Ascending aorta (tissue), 2 donors: ENCODE results near the gene POU1F1. TPM values are rescaled to one million over a fixed set of nuclear protein-coding genes. Genes with fewer than 3 reads are reported as not detected.

Source experiments
- DNase-seq, 2 donors: peaks; one replicate each; pipeline ENCODE4 v3.0.0-alpha.2; 2019; ENCODE audit warnings: low spot score in 2 of 2
- H3K27ac ChIP-seq, 2 donors: fragments of 200-600 bp; sonication (generic); one replicate each; pipeline ENCODE4 v1.5.1; 2016 to 2017; ENCODE audit warnings: mild to moderate bottlenecking in 1 of 2
- H3K27me3 ChIP-seq: fragments of 200-600 bp; sonication (generic); one replicate; pipeline ENCODE4 v1.5.1; 2017
- H3K36me3 ChIP-seq, 2 donors: fragments of 200-600 bp; sonication (generic); one replicate each; pipeline ENCODE4 v1.5.1; 2016
- H3K4me1 ChIP-seq, 2 donors: fragments of 200-600 bp; sonication (generic); one replicate each; pipeline ENCODE4 v1.5.1; 2016 to 2017; ENCODE audit warnings: mild to moderate bottlenecking in 1 of 2
- H3K4me3 ChIP-seq, 2 donors: fragments of 200-600 bp; sonication (generic); one replicate each; pipeline ENCODE4 v1.5.1; 2016 to 2017; ENCODE audit warnings: mild to moderate bottlenecking in 1 of 2
- H3K9me3 ChIP-seq, 2 donors: fragments of 200-600 bp; sonication (generic); one replicate each; pipeline ENCODE4 v1.5.1; 2016
- CTCF ChIP-seq, 3 experiments: fragments of 200-600 bp in 2 of 3; fragments of 450-650 bp in 1 of 3; sonication (generic) in 2 of 3; IDR thresholded peaks; one replicate each; pipeline ENCODE4 v1.5.1; 2016 to 2019; ENCODE audit warnings: antibody characterized with exemption in 3 of 3, mild to moderate bottlenecking in 1 of 3, moderate library complexity in 1 of 3
- intact Hi-C: fragments of 100-400 bp; cut with DNase I; formaldehyde crosslinking; loops from one replicate; pipeline ENCODE4 v1.15.1; 2023
- total RNA-seq: library from RNA; depleted of rRNA; stranded (reverse); fragments of >200 nt; gene quantifications from one replicate; pipeline ENCODE4 v1.1.0, GENCODE V29; 2016

Gene POU1F1
- total RNA-seq: not detected

- no peak for DNase-seq
- H3K9me3 ChIP-seq: no peaks in the 10 kb centered on the region
- H3K36me3 ChIP-seq: no peaks in the 10 kb centered on the region
- H3K4me3 ChIP-seq: no peak within 1 kb of the TSS
- H3K4me1 ChIP-seq: no peaks in the 10 kb centered on the region
- no peak for TF ChIP-seq CTCF (IDR thresholded peaks at IDR 0.05)
- H3K27ac ChIP-seq: no peak within 1 kb of the TSS
- intact Hi-C loops: no loop called here
- H3K27me3 ChIP-seq: no peaks in the 10 kb centered on the region
Measured at GRCh38 chr3:87276484-87276883, at the start of gene POU1F1. Gene POU1F1, minus strand, starts transcription at chr3:87276584. Its CDS starts 122 bp downstream, at chr3:87276462.

- no peak for DNase-seq
- Histone ChIP-seq H3K4me1 (no peaks in the 10 kb centered on the region), H3K36me3 (no peaks in the 10 kb centered on the region), H3K27ac (no peak overlapping the region), H3K9me3 (no peaks in the 10 kb centered on the region), H3K4me3 (no peak overlapping the region), H3K27me3 (no peaks in the 10 kb centered on the region)
- intact Hi-C loops: no loop called here
- TF ChIP-seq CTCF (IDR thresholded peaks at IDR 0.05): no peak
Measured at GRCh38 chr3:87324609-87325008, 48.2 kb upstream of the POU1F1 start.

GRCh38 chr3:87320756-87321626 is 44.6 kb upstream of the POU1F1 start:
- H3K4me3 ChIP-seq: no peak overlapping the region
- intact Hi-C loops: no loop called here
- H3K9me3 ChIP-seq: no peaks in the 10 kb centered on the region
- no peak overlapping the region for H3K27ac ChIP-seq
- no peak for DNase-seq
- H3K27me3 ChIP-seq: no peaks in the 10 kb centered on the region
- no peaks in the 10 kb centered on the region for H3K36me3 ChIP-seq
- TF ChIP-seq CTCF (IDR thresholded peaks at IDR 0.05): no peak
- H3K4me1 ChIP-seq: no peaks in the 10 kb centered on the region

GRCh38 chr3:87318617-87319021 is 42.2 kb upstream of the POU1F1 start:
- no peaks in the 10 kb centered on the region for H3K4me1 ChIP-seq
- no peak for TF ChIP-seq CTCF (IDR thresholded peaks at IDR 0.05)
- no peaks in the 10 kb centered on the region for H3K9me3 ChIP-seq

GRCh38 chr3:87317779-87318178 is 41.4 kb upstream of the POU1F1 start:
- no peak for TF ChIP-seq CTCF (IDR thresholded peaks at IDR 0.05)
- H3K27me3 ChIP-seq: no peaks in the 10 kb centered on the region
- intact Hi-C loops: no loop called here

More at GRCh38 chr3:87318617-87319021, 42.2 kb upstream of the POU1F1 start:
- H3K27ac ChIP-seq: no peak overlapping the region
- no peaks in the 10 kb centered on the region for H3K27me3 ChIP-seq
- intact Hi-C loops: no loop called here
- H3K4me3 ChIP-seq: no peak overlapping the region
- H3K36me3 ChIP-seq: no peaks in the 10 kb centered on the region
- DNase-seq: no peak

More at GRCh38 chr3:87317779-87318178, 41.4 kb upstream of the POU1F1 start:
- Histone ChIP-seq H3K9me3 (no peaks in the 10 kb centered on the region), H3K36me3 (no peaks in the 10 kb centered on the region), H3K4me3 (no peak overlapping the region), H3K4me1 (no peaks in the 10 kb centered on the region), H3K27ac (no peak overlapping the region)
- no peak for DNase-seq
